Ramos (cell line): Measurements from ENCODE around the gene ACOX3.

Experiments
- in situ Hi-C: fragments of 300-500 bp; cut with MboI; formaldehyde crosslinking; loops from one replicate; pipeline ENCODE4 v1.14.3; 2022; ENCODE audit warnings: low sequenced_read_pairs; ENCODE audit not compliant: unreplicated experiment

Gene ACOX3

GRCh38 chr4:8377103-8378075, 63.1 kb downstream of the ACOX3 start:
- in situ Hi-C loops, result no loop called here

DNA sequence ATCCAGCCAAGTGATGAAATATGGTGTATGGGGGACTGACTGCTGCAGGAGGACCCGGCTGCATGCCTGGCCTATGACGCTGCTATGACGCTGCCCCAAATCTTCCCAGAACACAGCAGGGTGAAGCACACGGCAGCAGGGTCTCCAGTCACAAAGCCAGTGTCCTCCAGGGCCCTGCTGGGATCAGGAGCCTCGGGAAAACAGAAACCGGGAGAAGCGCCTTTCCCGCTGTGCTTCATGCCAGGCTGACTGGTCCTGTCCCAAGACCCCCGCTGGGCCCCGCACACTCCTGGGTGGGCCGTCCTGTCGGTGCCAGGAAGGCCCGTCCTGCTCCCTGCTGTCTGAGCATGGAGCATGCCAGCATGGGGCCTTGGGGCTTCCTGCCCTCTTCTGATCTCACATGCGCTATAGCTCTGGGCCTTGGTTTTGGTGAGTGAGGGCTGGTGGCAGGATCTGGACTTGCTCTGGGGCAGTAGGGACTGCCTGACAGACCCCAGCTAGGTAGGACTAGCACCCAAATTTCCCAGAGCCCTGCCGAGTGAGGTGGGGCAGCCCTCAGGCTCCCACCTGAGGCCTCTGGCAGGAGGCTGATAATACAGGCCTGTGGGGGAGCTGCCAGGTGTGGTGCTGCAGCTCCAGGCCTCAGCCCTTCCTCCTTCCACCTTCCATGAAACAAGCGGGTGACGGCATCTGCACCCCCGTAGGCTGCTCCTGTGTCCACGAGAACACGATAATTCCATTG, 64.0 kb downstream of the ACOX3 start:
- in situ Hi-C loops, result no loop called here

GRCh38 chr4:8374851-8375649, 65.5 kb downstream of the ACOX3 start:
- in situ Hi-C loops, result no loop called here

DNA sequence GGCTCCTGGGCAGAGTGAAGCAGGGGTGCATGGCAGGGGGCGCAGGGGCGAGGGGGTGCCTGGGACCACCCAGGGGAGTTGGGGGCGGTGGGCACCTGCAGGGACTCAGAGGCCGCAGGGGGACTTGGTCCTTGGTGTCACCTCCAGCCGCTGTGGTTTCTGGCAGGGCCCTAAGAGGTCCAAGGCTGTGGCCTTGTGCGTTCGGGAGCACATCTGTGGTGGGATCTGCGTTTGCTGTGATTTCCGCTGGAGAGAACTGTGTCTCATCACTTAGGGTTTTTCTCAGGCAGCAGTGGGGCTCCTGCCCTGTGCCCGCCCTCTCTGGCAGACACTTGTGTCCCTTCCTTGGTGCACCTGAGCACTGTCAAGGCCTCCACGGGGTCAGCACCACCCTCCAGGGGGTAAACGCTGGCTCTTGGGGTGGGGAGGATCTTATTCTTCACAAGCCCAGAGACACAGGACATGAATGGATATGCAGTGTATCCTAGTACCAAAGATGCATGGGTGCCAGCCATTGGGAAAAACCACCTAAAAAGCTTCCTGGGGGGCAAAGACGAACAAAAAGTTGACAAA, 66.5 kb downstream of the ACOX3 start:
- in situ Hi-C loops, result no loop called here

DNA sequence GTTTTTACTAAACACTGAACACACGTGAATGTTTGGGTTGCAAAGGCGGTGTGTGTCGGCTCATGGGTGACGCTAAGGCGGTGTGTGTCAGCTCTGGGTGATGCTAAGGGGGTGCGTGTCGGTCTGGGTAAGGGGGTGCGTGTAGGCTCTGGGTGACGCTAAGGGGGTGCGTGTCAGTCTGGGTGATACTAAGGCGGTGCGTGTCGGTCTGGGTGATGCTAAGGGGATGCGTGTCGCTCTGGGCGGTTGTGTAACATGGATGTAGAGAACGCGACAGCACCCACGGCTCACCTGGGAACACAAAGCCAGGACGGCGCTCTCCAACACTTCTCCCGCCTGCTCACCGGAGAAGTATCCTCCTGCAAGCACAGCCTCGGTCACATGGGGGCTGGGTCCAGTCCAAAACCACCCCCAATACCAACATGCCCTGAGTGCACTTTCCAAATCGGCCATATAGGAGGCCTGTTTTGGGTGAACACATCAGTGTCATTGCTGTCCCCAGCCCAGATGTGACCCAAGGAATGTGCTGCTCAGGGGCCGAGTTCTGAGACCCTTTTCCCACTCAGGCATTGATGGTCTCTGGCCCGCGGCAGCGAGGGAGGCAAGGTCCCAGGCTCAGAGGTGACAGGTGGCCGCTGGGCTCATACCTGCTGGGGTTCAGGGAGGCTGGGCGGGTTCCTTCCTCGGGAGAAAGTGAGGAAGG, 67.1 kb downstream of the ACOX3 start:
- in situ Hi-C loops, result no loop called here

DNA sequence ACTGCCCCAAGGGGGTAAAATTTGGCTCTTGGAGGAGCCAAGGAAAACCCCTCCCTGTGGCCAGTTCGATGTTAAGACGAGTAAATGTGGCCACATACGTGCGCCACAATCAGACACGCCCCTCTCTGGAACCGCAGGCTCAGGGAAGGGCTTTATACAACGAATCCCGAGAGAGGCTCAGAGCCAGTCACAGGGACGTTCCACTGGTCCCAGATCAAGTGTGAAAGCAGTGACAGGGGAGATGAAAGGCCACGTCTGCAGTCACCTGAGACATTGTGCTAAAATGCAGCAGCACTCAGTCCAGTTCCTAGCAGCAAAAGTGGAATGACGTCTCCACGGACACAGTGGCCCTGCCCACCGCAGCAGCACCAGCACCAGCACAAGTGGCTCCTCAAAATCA, 68.0 kb downstream of the ACOX3 start:
- in situ Hi-C loops, result no loop called here

- in situ Hi-C loops, result no loop called here
These were observed 68.9 kb downstream of the ACOX3 start for GRCh38 chr4:8371596-8371995.

DNA sequence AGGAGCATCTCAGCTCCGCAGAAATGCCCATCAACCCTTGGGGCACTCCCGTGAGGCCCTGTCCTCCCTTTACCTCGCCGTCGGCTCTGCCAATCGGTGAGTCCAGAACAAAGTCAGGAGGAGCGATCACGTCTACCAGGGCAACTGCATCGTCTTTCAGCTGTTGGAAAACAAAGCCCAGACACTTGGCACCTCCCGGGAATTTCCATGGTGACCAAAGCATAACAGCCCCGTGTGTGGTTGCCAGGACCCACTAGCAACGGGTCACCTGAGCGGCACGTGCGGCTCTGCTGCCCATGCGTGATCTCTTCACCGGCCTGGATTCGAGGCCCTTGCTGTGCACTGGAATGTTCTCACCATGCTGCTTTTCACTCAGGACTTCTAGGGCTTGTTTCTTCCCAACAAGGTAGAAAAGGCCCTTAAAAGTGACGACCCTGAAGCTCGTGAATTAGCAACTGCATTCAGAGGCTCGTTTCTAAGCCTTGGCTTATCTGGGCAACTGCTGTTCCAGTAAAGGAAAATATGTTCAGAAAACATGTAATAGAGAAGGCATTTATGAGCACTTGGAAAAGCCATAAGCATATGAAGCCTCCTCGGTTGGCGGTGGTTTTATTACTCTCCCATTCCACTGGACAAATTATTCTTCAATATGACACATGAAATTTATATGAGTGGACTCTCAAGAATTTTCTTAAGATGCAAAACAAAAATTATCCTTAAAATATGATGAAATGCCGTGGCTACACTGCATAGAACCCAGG, 69.5 kb downstream of the ACOX3 start:
- in situ Hi-C loops, result no loop called here

- in situ Hi-C loops, result no loop called here
These were observed 70.3 kb downstream of the ACOX3 start for GRCh38 chr4:8370106-8370787.

GRCh38 chr4:8369426-8370105, 71.0 kb downstream of the ACOX3 start:
- in situ Hi-C loops, result no loop called here

DNA sequence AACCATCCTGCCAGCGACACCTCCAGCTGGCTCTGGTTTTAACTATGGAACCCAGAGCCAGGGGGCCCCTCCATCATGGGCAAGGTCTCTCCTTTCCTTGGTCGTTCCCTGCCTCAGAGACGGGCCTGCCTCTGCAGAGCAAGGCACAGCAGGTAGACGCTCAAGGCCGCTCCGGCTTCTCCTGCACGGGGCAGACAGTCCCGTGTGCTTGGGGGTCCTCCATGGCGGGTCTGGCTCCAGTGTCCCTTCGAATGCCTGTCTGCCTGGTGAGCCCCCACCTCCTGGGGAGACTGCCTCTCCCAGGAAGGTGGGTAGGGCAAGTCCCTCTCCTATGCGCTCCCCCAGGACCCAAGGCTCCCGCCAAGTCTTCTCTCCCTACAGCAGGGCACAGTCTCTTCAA, 71.5 kb downstream of the ACOX3 start:
- in situ Hi-C loops, result no loop called here

- in situ Hi-C loops, result no loop called here
These were observed 72.5 kb downstream of the ACOX3 start for GRCh38 chr4:8368061-8368481.

DNA sequence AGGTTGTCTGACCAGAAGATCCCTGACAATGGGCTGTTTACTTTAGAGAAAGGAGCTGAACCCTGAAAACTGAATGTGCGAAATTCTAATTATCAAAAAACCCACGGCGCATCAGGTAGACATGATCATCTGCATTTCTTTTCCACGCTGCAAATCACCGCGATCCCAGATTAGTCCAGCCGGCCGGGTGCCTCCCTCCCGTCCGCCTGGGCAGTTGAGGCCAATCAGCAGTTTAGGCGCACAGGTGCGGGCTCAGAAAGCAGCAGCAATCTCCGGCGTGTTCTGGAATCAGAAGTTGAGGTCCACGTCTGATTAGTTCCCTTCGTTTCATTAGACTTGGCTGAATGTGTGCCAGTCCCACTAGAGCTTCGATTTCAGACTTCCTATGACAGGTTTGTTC, 73.9 kb downstream of the ACOX3 start:
- in situ Hi-C loops, result no loop called here

DNA sequence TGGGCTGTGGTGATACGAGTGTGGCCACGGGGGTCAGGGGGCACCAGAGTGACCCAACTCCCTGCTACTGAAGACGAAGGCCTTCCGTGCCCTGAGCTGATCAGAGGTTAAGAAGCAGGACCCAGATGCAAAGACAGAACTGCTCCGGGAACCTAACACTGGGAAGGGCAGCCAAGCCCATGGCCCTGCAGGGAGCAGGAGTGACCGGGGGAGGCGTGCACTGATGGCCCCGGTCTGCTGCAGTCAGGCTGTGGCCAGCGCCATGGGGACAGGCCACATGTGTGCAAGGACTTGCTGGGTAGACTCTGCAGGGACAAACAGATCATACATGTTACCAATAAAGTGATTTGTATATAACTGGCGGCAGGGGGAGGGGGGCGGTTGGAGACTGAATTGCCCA, 74.6 kb downstream of the ACOX3 start:
- in situ Hi-C loops, result no loop called here

DNA sequence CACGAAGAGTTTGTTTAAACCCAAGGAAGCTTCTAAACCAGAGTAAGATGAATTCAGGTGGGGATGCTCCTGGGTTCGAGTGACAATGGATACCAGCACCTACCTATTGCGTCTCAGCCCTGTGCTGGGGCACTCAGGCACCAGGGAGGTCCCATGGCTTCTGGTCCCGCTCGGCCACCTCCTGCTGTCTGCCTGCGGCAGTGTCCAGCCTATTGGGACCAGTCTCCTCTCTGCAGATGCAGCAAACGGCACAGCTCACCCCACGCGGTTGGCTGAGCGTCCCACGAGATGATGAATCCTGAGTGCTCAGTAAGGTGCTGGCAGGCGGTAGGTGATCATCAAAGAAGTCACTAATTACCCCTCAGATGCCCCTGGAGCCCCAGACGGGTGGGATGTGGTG, 75.2 kb downstream of the ACOX3 start:
- in situ Hi-C loops, result no loop called here

- in situ Hi-C loops, result no loop called here
These were observed 75.6 kb downstream of the ACOX3 start for GRCh38 chr4:8364848-8365350.

GRCh38 chr4:8364141-8364540, 76.4 kb downstream of the ACOX3 start:
- in situ Hi-C loops, result no loop called here

DNA sequence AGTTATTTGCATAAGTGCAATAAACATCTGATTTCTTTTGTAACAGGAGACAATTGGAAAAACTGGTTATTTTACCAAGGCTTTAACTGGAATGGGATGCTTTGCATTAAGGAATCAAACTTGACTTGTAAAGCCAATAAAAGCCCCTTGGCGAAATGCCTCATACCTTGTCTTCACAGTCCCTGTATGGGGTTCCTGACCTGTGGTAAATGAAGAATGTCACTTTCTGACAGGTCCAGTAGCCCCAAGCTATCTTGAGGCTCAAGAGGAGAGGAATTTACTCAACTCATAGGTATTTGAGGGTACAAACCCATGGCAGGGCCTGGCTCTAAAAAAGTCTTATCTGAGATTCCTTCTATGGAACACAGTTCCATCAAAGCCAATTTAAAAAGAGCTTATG, 78.0 kb downstream of the ACOX3 start:
- in situ Hi-C loops, result no loop called here
